GM12864 (cell line): ENCODE results near the gene NTRK3.

ENCODE experiments used
- DNase-seq: peaks from one replicate; pipeline ENCODE4 v3.0.0-alpha.2; 2011; ENCODE audit warnings: low read depth
- H3K4me3 ChIP-seq: 2 replicates; pipeline ENCODE4 v1.5.1; 2011; ENCODE audit warnings: mild to moderate bottlenecking, low read depth, low read length, control low read depth
- CTCF ChIP-seq: IDR thresholded peaks from 2 replicates; pipeline ENCODE4 v1.5.1; 2011; ENCODE audit warnings: low read depth, mild to moderate bottlenecking, moderate library complexity, low read length, control low read depth, inconsistent platforms; ENCODE audit errors: missing control alignments

The NTRK3 gene

GRCh38 chr15:88207565-88207964, 49.0 kb downstream of the NTRK3 start:
- DNase-seq, result no peak
- TF ChIP-seq CTCF, result no peak
- no peak overlapping the region for H3K4me3 ChIP-seq

DNA sequence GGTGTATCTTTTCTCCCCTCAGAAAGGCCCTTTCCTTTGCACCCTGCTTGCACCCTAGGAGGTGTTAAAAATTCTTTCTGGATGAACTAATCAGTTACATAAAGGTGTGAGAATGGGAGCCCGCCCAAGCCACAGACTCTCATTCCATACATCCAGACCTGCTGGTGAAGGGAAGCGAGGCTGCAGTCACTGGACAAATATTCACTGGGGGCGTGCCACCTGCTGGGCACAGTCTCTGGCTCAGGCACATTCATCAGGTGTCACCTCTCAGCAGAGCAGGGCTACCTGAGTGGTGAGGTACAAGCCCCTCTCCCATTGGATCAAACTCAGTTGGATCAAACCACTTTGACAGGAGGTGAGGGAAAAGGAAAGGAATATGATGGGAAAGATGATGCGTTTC, 52.0 kb downstream of the NTRK3 start:
- no peak for DNase-seq
- no peak overlapping the region for H3K4me3 ChIP-seq
- TF ChIP-seq CTCF, result no peak

- no peak for DNase-seq
- no peak for TF ChIP-seq CTCF
- no peak overlapping the region for H3K4me3 ChIP-seq
These were observed 54.3 kb downstream of the NTRK3 start for GRCh38 chr15:88202231-88202630.

DNA sequence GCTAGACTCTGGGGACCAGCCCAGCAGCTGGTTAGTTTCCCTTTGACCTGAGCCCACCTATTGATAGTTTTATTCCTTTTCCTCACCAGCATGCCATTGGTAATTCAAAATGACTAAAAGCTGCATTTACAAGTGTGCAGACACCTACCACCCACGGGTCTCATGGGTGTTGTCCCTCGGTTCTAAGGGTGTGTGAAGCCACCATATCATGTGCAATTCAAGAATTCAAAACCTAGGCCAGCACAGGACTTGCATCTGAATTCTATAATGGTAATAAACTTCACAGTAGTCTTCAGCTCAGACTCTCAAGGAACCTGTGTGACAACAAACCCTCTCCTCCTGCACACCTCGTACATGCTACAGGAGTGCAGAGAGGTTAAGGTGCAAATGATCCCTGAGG, 55.3 kb downstream of the NTRK3 start:
- no peak for TF ChIP-seq CTCF
- no peak for DNase-seq
- H3K4me3 ChIP-seq, result no peak overlapping the region

GRCh38 chr15:88196961-88197360, 59.6 kb downstream of the NTRK3 start:
- no peak for DNase-seq
- no peak for TF ChIP-seq CTCF
- H3K4me3 ChIP-seq, result no peak overlapping the region

DNA sequence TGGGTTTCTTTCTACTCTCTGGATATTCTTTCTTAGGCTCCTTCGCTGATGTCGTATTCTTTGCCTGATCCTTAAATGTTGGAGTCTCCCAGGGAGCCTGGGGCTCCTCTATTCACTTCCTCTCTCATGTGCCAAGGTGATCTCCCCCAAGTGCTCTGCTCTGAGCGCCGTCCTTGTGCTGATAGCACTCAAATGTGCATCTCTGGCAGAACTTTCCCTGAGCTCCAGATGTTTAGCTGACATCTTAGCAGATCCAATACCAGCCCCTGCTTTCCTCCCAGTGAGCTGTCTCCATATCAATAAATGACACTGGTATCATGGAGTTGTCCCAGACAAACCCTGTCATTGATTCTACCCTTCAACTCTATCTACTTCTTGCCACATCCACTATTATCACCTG, 62.4 kb downstream of the NTRK3 start:
- DNase-seq, result no peak
- no peak for TF ChIP-seq CTCF
- no peak overlapping the region for H3K4me3 ChIP-seq

DNA sequence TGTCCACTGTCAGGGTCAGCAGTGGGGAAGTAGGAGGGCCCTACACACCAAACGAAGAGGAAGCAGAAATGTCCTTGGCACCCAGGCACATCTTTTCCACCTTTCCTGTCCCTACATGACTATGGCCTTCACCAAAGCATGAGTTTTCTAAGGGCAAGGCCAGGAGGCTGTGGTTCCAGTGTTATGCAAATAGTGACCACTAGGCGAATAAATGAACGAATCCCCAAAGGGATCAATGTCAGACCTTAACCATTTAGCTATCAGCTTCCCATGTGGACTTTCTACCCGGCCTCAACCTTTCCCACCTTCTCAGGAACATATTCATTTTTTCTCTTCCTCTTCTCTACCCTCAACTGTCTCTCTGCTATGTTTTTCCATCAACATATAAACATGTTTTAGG, 63.1 kb downstream of the NTRK3 start:
- TF ChIP-seq CTCF, result peak; percentile 45
- DNase-seq, result no peak
- no peak overlapping the region for H3K4me3 ChIP-seq
